WI38 (cell line): ENCODE data around the gene GLG1.
"Not testable (repeated sequence)": the region's sequence is repeated elsewhere in the genome, so short reads cannot be mapped to it uniquely, and the experiment has no call there.

Experiments
- H3K4me3 ChIP-seq: 2 replicates; pipeline ENCODE4 v1.5.1; 2011; ENCODE audit warnings: low read depth, mild to moderate bottlenecking, control low read depth, low read length
- TF ChIP-seq, protein P1 (sequence below): IDR thresholded peaks from 2 replicates; pipeline ENCODE4 v1.5.1; 2012; ENCODE audit warnings: low read depth, mild to moderate bottlenecking, control low read depth, low read length

Gene GLG1

DNA sequence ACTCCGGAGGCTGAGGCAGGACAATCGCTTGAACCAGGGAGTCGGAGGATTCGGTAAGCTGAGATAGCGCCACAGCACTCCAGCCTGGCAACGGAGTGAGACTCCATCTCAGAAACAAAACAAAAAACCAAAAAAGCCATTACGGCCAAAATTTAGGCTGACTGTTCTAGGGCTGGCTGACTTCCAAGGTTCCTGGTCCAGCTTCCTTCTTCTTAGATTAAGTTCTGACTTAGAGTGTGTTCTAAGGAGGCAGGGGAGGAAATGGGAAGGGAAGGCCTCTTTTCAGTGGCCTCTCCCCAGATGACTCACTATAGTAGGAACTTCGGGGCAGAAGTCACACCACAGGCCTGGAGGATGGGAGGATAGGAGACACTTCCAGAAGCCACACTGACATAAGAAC is 157.9 kb downstream of the GLG1 start:
- no peak overlapping the region for H3K4me3 ChIP-seq
- TF ChIP-seq, protein P1, sequence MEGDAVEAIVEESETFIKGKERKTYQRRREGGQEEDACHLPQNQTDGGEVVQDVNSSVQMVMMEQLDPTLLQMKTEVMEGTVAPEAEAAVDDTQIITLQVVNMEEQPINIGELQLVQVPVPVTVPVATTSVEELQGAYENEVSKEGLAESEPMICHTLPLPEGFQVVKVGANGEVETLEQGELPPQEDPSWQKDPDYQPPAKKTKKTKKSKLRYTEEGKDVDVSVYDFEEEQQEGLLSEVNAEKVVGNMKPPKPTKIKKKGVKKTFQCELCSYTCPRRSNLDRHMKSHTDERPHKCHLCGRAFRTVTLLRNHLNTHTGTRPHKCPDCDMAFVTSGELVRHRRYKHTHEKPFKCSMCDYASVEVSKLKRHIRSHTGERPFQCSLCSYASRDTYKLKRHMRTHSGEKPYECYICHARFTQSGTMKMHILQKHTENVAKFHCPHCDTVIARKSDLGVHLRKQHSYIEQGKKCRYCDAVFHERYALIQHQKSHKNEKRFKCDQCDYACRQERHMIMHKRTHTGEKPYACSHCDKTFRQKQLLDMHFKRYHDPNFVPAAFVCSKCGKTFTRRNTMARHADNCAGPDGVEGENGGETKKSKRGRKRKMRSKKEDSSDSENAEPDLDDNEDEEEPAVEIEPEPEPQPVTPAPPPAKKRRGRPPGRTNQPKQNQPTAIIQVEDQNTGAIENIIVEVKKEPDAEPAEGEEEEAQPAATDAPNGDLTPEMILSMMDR = no peak

DNA sequence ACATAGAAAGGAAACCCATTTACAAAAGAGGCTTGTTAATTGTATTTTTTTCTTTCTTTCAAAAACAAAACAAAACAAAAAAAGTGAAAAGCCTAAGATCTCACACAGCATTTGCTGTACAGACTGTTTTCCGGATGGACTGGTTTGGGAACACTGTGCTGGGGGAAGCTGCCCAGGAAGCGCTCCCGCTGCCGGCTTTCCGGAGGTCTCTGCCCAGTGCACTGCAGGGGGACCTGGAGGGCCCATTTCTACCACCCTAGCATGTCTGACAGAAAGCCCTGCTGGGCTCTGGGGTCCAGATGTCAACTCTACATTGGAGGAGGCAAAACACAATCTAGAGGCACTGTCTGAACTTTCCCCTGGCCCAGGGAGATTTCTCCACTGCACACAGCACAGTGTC is 159.3 kb downstream of the GLG1 start:
- H3K4me3 ChIP-seq = no peak overlapping the region
- TF ChIP-seq, protein P1 = no peak

DNA sequence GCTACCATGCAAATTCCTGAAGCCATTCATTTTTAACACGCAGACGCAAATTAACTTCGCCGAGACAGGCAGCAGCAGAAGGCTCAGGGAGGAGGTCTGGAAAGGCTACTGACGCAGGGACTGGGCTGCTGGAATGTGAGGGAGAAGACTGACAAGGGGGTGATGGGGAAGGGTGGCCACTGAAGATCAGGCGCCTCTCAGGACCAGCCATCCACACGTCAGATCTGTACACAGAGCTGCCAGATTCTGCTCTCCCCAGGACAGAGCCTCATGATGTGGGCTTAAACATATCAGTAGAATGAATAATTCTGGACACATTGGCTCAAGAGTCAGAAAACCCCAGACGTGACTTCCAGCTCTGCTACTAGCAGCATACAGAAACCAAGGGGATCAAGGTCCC is 160.0 kb downstream of the GLG1 start:
- H3K4me3 ChIP-seq = no peak overlapping the region
- TF ChIP-seq, protein P1 = no peak

DNA sequence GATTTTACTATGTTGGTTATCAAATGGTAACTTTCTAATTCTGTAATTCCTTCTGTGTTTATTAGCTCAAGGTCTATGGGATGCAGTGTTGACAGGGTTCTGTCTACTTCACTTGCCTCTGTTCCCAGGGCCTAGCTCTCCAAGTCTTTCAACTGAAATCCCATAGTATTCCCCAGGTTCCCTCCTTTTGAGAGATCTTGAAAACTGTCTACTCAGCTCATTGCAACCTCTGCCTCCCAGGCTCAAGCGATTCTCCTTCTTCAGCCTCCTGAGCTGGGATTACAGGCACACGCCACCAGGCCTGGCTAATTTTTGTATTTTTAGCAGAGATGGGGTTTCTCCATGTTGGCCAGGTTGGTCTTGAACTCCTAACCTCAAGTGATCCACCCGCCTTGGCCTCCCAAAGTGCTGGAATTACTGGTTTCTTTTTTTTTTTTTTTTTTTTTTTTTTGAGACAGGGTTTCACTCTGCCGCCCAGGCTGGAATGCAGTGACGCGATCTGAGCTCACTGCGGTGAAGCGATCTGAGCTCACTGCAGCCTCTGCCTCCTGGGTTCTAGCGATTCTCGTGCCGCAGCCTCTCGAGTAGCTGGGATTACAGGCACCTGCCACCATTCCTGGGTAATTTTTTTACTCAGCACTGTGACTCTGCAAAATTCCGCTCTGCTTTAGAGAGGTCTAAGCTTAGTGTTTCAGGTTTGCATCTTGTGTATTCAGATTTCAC is 163.1 kb downstream of the GLG1 start:
- not testable (repeated sequence) for H3K4me3 ChIP-seq

DNA sequence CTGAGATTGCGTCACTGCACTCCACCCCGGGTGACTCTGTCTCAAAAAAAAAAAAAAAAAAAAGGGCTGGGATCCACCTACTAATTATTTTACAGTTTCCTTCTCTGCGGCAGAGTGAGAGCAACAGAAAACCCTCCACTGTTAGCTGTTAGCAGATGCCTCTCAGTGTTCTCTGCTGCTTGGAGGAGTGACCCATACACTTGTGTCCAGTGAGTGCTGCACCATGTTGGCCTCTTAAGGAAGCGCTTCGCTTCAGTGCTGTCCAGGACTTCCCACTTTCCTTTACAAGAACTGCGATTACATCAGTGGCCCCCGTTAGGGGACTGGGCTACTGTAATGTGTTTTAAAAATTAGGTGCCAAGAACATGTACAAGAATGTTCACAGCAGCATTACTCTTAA is 167.2 kb downstream of the GLG1 start:
- no peak overlapping the region for H3K4me3 ChIP-seq
- TF ChIP-seq, protein P1 = no peak

DNA sequence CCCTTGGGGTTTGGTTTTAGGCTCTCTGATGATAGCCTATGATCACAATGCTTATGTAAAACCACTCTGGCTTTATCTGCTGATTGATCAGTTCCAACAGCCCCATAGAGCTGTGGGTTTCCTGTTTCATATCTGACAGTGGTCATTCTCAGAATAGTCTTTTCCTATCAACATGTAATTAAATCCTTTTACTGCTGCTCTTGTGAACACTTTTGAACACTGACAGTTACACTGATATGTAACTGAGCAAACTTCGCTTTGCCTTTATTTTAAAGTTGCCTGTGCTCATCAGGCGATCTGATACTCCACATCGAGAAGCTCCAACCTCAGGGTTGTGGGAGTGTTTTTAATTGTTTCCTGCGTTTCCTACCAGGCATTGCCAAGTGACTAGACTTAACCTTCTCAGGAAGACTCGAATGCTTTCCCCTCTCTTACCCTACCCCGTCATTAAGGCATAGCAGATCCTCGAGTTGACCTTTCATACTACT is 168.4 kb downstream of the GLG1 start:
- TF ChIP-seq, protein P1 = no peak
- H3K4me3 ChIP-seq = no peak overlapping the region

DNA sequence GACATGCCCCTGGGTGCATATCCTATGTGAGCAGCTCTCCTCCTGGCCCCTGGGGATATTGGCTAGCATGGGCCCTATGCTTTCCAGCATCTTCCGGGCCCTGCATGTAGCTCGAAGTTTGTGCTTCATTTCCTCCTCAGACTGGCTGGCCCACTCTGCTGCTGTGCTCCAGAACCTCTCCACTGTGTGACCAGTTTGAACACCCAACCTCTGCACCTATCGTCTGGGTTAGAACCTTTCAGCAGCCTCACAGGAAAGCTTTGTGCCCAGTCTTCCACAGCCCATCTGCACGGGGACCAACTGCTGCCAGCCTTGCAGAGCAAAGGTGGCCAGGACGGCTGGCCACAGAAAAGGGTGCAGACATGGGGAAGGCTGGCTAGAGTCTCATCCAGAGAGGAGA is 175.4 kb downstream of the GLG1 start:
- TF ChIP-seq, protein P1 = no peak

More for the DNA sequence above, 175.4 kb downstream of the GLG1 start:
- H3K4me3 ChIP-seq = no peak overlapping the region
